A549 (cell line): ENCODE results near the gene C3orf52. TPM values are rescaled to one million over a fixed set of nuclear protein-coding genes. Genes with fewer than 3 reads are reported as not detected.

Experiments
- ATAC-seq, 2 experiments: fragments of 200-7000 bp in 1 of 2; fragments of >200 bp in 1 of 2; cut with Nextera tagmentation in 1 of 2; cut with Tn5 transposase in 1 of 2; 3 replicates each; pipeline versions ENCODE4 v1.8.0 to v1.9.1; 2018 to 2020; ENCODE audit warnings: mild to moderate bottlenecking in 1 of 2, moderate library complexity in 1 of 2
- CTCF ChIA-PET: fragments of 300-600 bp; sonication (Branson Sonifier 250); formaldehyde crosslinking; extraction: SDS; loops from one replicate; lab custom pipeline; 2021; ENCODE audit warnings: antibody characterized with exemption, inconsistent platforms; lab: Yijun Ruan, JAX
- POLR2A ChIA-PET: fragments of 350-600 bp; formaldehyde crosslinking; extraction: SDS; loops from one replicate; lab custom pipeline; 2021; ENCODE audit warnings: antibody characterized with exemption, inconsistent platforms; lab: Yijun Ruan, JAX
- DNase-seq, 2 experiments: peaks; one replicate each; pipeline versions ENCODE4 v3.0.0 to v3.0.0-alpha.2; 2011 to 2016; ENCODE audit warnings: low read depth in 1 of 2, low spot score in 1 of 2
- FAIRE-seq: peaks from 2 replicates; lab custom pipeline; 2011; peaks lifted over from hg19 to GRCh38; lab: Jason Lieb, UNC
- H3K27ac ChIP-seq, 2 experiments: fragments of >200 bp; sonication (Bioruptor Twin); formaldehyde crosslinking; 3 replicates each; pipeline ENCODE4 v1.5.1; 2016 to 2017
- H3K4me1 ChIP-seq: fragments of >200 bp; sonication (Bioruptor Twin); formaldehyde crosslinking; 3 replicates; pipeline ENCODE4 v1.6.1; 2016
- H3K4me2 ChIP-seq: fragments of >200 bp; sonication (Bioruptor Twin); formaldehyde crosslinking; 3 replicates; pipeline ENCODE4 v1.6.1; 2016
- H3K4me3 ChIP-seq: fragments of >200 bp; sonication (Bioruptor Twin); formaldehyde crosslinking; 3 replicates; pipeline ENCODE4 v1.5.1; 2016
- H3K9me3 ChIP-seq: fragments of >200 bp; sonication (Bioruptor Twin); formaldehyde crosslinking; 3 replicates; pipeline ENCODE4 v1.6.1; 2016
- CBX2 ChIP-seq: fragments of 200-600 bp; sonication (generic); IDR thresholded peaks from 2 replicates; pipeline ENCODE4 v1.6.1; 2016; ENCODE audit warnings: low read depth, mild to moderate bottlenecking, borderline replicate concordance
- CEBPB ChIP-seq, 2 experiments: fragments of >200 bp in 1 of 2; sonication (Bioruptor Twin) in 1 of 2; formaldehyde crosslinking in 1 of 2; IDR thresholded peaks; 2 replicates each; pipeline ENCODE4 v1.6.1; 2012 to 2016
- CHD4 ChIP-seq: fragments of 200-600 bp; sonication (generic); IDR thresholded peaks from 2 replicates; pipeline ENCODE4 v1.6.1; 2016; ENCODE audit warnings: antibody characterized with exemption, mild to moderate bottlenecking, borderline replicate concordance
- EHMT2 ChIP-seq: fragments of 200-600 bp; sonication (generic); IDR thresholded peaks from 2 replicates; pipeline ENCODE4 v1.6.1; 2016; ENCODE audit warnings: antibody characterized with exemption, low read depth, mild to moderate bottlenecking, moderate library complexity
- HEYL ChIP-seq: fragments of 250-450 bp; sonication (Bioruptor Pico); IDR thresholded peaks from 2 replicates; pipeline ENCODE4 v1.8.0; 2021; ENCODE audit warnings: mild to moderate bottlenecking, moderate library complexity
- HOXA7 ChIP-seq: fragments of 250-450 bp; sonication (Bioruptor Pico); IDR thresholded peaks from 2 replicates; pipeline ENCODE4 v1.5.0; 2020; ENCODE audit warnings: mild to moderate bottlenecking, moderate library complexity
- HOXB5 ChIP-seq: fragments of 250-450 bp; sonication (Bioruptor Pico); IDR thresholded peaks from 2 replicates; pipeline ENCODE4 v1.5.0; 2020; ENCODE audit warnings: mild to moderate bottlenecking, moderate library complexity
- JUN ChIP-seq, 2 experiments: fragments of >200 bp; sonication (Bioruptor Twin); formaldehyde crosslinking; IDR thresholded peaks; 2 replicates in 1 of 2; 3 replicates in 1 of 2; pipeline ENCODE4 v1.6.1; 2016 to 2017
- KDM1A ChIP-seq: fragments of 200-600 bp; sonication (generic); IDR thresholded peaks from 2 replicates; pipeline ENCODE4 v1.6.1; 2016; ENCODE audit warnings: low read depth, mild to moderate bottlenecking
- KDM5A ChIP-seq: fragments of 200-600 bp; sonication (generic); IDR thresholded peaks from 2 replicates; pipeline ENCODE4 v1.6.1; 2016; ENCODE audit warnings: antibody characterized with exemption, mild to moderate bottlenecking
- MYC ChIP-seq: IDR thresholded peaks from 2 replicates; pipeline ENCODE4 v1.6.1; 2012; ENCODE audit warnings: mild to moderate bottlenecking, inconsistent platforms, low read length, improper control_type of control experiment, borderline replicate concordance
- NR3C1 ChIP-seq: fragments of >200 bp; sonication (Bioruptor Twin); formaldehyde crosslinking; IDR thresholded peaks from 3 replicates; pipeline ENCODE4 v1.6.1; 2017
- POLR2A ChIP-seq: IDR thresholded peaks from 2 replicates; pipeline ENCODE4 v1.6.1; 2012; ENCODE audit warnings: mild to moderate bottlenecking, low read length
- RFX5 ChIP-seq: fragments of 450-650 bp; IDR thresholded peaks from 2 replicates; pipeline ENCODE4 v1.7.1; 2014; ENCODE audit warnings: antibody characterized with exemption, mild to moderate bottlenecking, moderate library complexity
- SMC3 ChIP-seq: fragments of >200 bp; sonication (Bioruptor Twin); formaldehyde crosslinking; IDR thresholded peaks from 3 replicates; pipeline ENCODE4 v1.6.1; 2018; ENCODE audit warnings: inconsistent platforms
- TFCP2L1 ChIP-seq: fragments of 250-450 bp; sonication (Bioruptor Pico); IDR thresholded peaks from 2 replicates; pipeline ENCODE4 v1.5.0; 2021; ENCODE audit warnings: mild to moderate bottlenecking
- TP53 ChIP-seq: fragments of 250-450 bp; sonication (Bioruptor Pico); IDR thresholded peaks from 2 replicates; pipeline ENCODE4 v1.5.0; 2021; ENCODE audit warnings: mild to moderate bottlenecking, moderate library complexity
- ZSCAN20 ChIP-seq: fragments of 250-450 bp; sonication (Bioruptor Pico); IDR thresholded peaks from 2 replicates; pipeline ENCODE4 v1.8.0; 2022; ENCODE audit warnings: mild to moderate bottlenecking, moderate library complexity
- WGBS: methylation state at CpG from one replicate; pipeline ENCODE4 v1.1.6; 2017; ENCODE audit errors: missing lambda C conversion rate; 5-methylcytosine and 5-hydroxymethylcytosine counted together
- polyA plus RNA-seq, 4 experiments: library from polyadenylated mRNA; depleted of rRNA in 3 of 4; stranded (reverse); fragments of >200 nt; fragmentation: RNase III in 1 of 4; extraction: RNeasy Plus Mini Kit Qiagen cat#74134 plus additional on column Dnase treatment in 1 of 4; gene quantifications; 2 replicates in 3 of 4; 3 replicates in 1 of 4; pipeline ENCODE4 v1.2.3, GENCODE V29; 2011 to 2017
- TF ChIP-seq, protein P1 (sequence below): IDR thresholded peaks from 2 replicates; pipeline ENCODE4 v1.6.1; 2012
- TF ChIP-seq, protein P2 (sequence below): fragments of >200 bp; sonication (Bioruptor Twin); formaldehyde crosslinking; IDR thresholded peaks from 3 replicates; pipeline ENCODE4 v1.6.1; 2016
- TF ChIP-seq, protein P3 (sequence below): fragments of 250-450 bp; sonication (Bioruptor Pico); IDR thresholded peaks from 2 replicates; pipeline ENCODE4 v1.5.0; 2021; ENCODE audit warnings: mild to moderate bottlenecking, moderate library complexity, borderline replicate concordance
- TF ChIP-seq, protein P4 (sequence below): fragments of 200-600 bp; sonication (generic); IDR thresholded peaks from 2 replicates; pipeline ENCODE4 v1.6.1; 2016; ENCODE audit warnings: antibody characterized with exemption, mild to moderate bottlenecking, moderate library complexity
- TF ChIP-seq, protein P5 (sequence below): fragments of 450-650 bp; IDR thresholded peaks from 2 replicates; pipeline ENCODE4 v1.6.1; 2014; ENCODE audit warnings: antibody characterized with exemption
- TF ChIP-seq, protein P6 (sequence below): fragments of 150-350 bp; IDR thresholded peaks from 2 replicates; pipeline ENCODE4 v1.6.1; 2014; ENCODE audit warnings: low read depth, mild to moderate bottlenecking, low read length

C3orf52 gene
- polyA plus RNA-seq, 2 of the 4 experiments (the other 2 are of a cell fraction): 7.0 to 11.5 TPM

DNA sequence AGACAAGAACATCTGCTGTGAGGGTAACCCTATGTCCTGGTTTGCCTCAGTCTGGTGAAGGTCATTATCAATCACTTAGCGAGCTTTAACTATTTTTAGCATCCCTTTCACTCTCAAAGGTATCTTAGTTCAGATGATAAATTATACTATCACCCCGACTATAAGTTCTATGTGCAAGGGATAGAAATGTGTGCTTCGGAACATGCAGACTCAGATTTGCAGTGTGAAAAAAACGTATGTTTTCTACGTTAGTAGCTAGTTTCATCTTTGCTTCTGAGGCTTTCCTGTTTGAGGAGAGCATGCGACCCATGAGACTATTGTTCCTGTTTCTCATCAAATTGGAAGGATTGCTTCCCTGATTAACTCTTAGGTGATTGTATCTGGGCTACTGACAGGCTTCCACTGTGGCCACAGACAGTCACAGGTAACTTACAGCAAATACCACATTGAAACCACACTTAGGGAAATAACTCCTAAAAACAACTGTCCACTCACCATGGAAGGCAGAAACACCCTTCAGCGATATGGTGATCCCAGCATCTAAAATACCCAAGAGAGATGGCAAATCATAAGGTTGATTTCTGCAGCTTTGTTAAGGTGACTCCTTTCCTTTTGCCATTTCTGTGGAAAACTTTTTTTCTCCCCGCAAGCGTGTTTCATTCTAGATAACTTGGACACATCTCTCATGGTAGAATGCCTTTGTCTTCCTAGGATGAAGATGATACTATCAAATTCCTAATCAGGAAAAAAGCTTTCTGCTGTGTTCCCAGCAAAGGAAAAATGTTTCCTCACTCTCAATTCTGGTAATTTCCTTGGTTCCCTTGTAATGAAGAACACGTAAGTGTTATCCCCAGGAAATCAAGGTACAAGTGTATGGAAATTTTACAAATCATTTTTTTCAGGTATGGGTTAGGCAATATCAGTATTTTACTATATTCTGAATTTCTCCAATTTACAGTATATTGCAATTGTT is 41.6 kb downstream of the C3orf52 start:
- CTCF ChIA-PET: interaction anchor here (0.6 to 2.9 kb wide), 4 partner anchors 8 to 1889 kb away, joined by 3 to 8 read pairs (median 4); no protein-coding TSS in a partner anchor
- FAIRE-seq (no peak), DNase-seq (no peak)
- no peak overlapping the region for H3K27ac ChIP-seq
- WGBS: 90% methylated on average over 10 of the region's 10 CpGs
- TF ChIP-seq KDM1A (no peak), KDM5A (no peak), JUN (IDR thresholded peaks at IDR 0.05) (no peak), CHD4 (no peak), CBX2 (no peak), SMC3 (no peak), MYC (no peak), POLR2A (no peak)
- TF ChIP-seq, all 56 proteins: peak for 0
- H3K4me3 ChIP-seq: no peak overlapping the region
- POLR2A ChIA-PET: no interaction called here
- H3K4me2 ChIP-seq: no peak overlapping the region
- ATAC-seq: no peak
- H3K9me3 ChIP-seq: no peaks in the 10 kb centered on the region
- peaks cover 4% of the 10 kb centered on the region; the same call in 1 of the 3 replicates for H3K4me1 ChIP-seq

DNA sequence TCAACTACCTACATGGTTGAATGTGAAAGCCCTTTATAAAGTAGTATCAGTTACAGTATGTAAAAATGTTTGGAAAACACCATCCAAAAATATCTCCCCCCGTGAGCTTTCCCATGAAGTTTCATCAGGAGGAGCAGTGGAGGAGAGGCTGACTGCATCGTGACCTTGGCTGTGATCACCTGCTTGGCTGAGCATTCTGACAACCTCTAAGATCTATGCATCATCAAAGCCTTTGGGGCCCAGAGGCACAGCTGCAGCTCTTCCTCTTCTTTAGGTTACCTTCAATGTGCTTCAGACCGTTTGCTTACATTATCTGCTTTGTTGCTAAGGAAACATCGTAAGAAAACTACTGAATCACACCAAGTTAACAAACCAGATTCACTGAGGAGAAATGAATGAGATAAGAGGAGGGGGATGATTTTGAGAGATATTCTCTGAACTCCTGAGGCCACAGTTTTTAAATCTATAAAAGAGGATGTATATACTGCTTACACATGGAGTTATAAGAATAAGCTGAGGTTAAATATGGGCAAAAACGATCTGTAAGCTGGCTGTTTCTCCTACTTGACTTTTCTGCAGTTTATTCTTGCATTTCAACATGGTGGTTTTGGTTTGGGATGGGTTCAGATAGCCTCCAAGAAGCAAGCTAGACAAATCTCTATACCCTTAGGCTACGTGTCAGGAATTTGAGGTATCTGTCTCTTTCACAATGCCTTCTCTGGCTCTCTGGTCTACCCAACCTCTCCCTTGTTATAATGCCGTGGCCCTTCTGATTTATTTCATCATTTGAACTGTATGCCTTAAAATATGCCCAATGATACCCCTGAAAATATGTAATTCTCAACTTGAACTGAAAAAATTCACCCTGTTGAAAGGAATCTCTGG is 42.9 kb downstream of the C3orf52 start:
- Histone ChIP-seq H3K4me3 (no peak overlapping the region), H3K4me1 (peaks cover 4% of the 10 kb centered on the region; the same call in 1 of the 3 replicates), H3K4me2 (no peak overlapping the region), H3K9me3 (no peaks in the 10 kb centered on the region), H3K27ac (no peak overlapping the region)
- FAIRE-seq (no peak), ATAC-seq (no peak), DNase-seq (peak in 1 of 2 experiments; percentile 3)
- ChIA-PET POLR2A (no interaction called here), CTCF (interaction anchor here (0.9 to 2.9 kb wide), 2 partner anchors 9 to 18 kb away, joined by 4 to 8 read pairs; no protein-coding TSS in a partner anchor)
- no peak for TF ChIP-seq RFX5
- TF ChIP-seq TP53 (CRISPR knock-in tag): no peak
- TF ChIP-seq KDM1A: no peak
- TF ChIP-seq HOXB5 (CRISPR knock-in tag): no peak
- TF ChIP-seq HEYL (CRISPR knock-in tag): no peak
- no peak for TF ChIP-seq EHMT2
- TF ChIP-seq SMC3: no peak
- TF ChIP-seq HOXA7 (CRISPR knock-in tag): no peak
- TF ChIP-seq, protein P1, sequence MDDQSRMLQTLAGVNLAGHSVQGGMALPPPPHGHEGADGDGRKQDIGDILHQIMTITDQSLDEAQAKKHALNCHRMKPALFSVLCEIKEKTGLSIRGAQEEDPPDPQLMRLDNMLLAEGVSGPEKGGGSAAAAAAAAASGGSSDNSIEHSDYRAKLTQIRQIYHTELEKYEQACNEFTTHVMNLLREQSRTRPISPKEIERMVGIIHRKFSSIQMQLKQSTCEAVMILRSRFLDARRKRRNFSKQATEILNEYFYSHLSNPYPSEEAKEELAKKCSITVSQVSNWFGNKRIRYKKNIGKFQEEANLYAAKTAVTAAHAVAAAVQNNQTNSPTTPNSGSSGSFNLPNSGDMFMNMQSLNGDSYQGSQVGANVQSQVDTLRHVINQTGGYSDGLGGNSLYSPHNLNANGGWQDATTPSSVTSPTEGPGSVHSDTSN: no peak
- TF ChIP-seq CEBPB (IDR thresholded peaks at IDR 0.05): no peak
- TF ChIP-seq, protein P2, sequence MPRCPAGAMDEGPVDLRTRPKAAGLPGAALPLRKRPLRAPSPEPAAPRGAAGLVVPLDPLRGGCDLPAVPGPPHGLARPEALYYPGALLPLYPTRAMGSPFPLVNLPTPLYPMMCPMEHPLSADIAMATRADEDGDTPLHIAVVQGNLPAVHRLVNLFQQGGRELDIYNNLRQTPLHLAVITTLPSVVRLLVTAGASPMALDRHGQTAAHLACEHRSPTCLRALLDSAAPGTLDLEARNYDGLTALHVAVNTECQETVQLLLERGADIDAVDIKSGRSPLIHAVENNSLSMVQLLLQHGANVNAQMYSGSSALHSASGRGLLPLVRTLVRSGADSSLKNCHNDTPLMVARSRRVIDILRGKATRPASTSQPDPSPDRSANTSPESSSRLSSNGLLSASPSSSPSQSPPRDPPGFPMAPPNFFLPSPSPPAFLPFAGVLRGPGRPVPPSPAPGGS: no peak
- TF ChIP-seq KDM5A: no peak
- TF ChIP-seq NR3C1: no peak
- no peak for TF ChIP-seq TFCP2L1 (CRISPR knock-in tag)
- no peak for TF ChIP-seq ZSCAN20 (CRISPR knock-in tag)
- TF ChIP-seq, protein P3, sequence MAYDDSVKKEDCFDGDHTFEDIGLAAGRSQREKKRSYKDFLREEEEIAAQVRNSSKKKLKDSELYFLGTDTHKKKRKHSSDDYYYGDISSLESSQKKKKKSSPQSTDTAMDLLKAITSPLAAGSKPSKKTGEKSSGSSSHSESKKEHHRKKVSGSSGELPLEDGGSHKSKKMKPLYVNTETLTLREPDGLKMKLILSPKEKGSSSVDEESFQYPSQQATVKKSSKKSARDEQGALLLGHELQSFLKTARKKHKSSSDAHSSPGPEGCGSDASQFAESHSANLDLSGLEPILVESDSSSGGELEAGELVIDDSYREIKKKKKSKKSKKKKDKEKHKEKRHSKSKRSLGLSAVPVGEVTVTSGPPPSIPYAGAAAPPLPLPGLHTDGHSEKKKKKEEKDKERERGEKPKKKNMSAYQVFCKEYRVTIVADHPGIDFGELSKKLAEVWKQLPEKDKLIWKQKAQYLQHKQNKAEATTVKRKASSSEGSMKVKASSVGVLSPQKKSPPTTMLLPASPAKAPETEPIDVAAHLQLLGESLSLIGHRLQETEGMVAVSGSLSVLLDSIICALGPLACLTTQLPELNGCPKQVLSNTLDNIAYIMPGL (CRISPR knock-in tag): no peak
- TF ChIP-seq, protein P4, sequence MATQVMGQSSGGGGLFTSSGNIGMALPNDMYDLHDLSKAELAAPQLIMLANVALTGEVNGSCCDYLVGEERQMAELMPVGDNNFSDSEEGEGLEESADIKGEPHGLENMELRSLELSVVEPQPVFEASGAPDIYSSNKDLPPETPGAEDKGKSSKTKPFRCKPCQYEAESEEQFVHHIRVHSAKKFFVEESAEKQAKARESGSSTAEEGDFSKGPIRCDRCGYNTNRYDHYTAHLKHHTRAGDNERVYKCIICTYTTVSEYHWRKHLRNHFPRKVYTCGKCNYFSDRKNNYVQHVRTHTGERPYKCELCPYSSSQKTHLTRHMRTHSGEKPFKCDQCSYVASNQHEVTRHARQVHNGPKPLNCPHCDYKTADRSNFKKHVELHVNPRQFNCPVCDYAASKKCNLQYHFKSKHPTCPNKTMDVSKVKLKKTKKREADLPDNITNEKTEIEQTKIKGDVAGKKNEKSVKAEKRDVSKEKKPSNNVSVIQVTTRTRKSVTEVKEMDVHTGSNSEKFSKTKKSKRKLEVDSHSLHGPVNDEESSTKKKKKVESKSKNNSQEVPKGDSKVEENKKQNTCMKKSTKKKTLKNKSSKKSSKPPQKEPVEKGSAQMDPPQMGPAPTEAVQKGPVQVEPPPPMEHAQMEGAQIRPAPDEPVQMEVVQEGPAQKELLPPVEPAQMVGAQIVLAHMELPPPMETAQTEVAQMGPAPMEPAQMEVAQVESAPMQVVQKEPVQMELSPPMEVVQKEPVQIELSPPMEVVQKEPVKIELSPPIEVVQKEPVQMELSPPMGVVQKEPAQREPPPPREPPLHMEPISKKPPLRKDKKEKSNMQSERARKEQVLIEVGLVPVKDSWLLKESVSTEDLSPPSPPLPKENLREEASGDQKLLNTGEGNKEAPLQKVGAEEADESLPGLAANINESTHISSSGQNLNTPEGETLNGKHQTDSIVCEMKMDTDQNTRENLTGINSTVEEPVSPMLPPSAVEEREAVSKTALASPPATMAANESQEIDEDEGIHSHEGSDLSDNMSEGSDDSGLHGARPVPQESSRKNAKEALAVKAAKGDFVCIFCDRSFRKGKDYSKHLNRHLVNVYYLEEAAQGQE: no peak
- TF ChIP-seq, protein P5, sequence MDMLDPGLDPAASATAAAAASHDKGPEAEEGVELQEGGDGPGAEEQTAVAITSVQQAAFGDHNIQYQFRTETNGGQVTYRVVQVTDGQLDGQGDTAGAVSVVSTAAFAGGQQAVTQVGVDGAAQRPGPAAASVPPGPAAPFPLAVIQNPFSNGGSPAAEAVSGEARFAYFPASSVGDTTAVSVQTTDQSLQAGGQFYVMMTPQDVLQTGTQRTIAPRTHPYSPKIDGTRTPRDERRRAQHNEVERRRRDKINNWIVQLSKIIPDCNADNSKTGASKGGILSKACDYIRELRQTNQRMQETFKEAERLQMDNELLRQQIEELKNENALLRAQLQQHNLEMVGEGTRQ: no peak
- TF ChIP-seq, protein P6, sequence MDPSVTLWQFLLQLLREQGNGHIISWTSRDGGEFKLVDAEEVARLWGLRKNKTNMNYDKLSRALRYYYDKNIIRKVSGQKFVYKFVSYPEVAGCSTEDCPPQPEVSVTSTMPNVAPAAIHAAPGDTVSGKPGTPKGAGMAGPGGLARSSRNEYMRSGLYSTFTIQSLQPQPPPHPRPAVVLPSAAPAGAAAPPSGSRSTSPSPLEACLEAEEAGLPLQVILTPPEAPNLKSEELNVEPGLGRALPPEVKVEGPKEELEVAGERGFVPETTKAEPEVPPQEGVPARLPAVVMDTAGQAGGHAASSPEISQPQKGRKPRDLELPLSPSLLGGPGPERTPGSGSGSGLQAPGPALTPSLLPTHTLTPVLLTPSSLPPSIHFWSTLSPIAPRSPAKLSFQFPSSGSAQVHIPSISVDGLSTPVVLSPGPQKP: no peak
- WGBS: 65% methylated on average over 7 of the region's 7 CpGs
